H9 (cell line): ENCODE measurements around the gene NCEH1. TPM values are rescaled to one million over a fixed set of nuclear protein-coding genes. Genes with fewer than 3 reads are reported as not detected.

Experiments used
- DNase-seq: peaks from one replicate; pipeline ENCODE4 v3.0.0-alpha.2; 2017
- H2AFZ ChIP-seq: one replicate; pipeline ENCODE4 v1.6.1; 2013; ENCODE audit warnings: mild to moderate bottlenecking, low read length, control low read depth, moderate library complexity
- H2AK5ac ChIP-seq: 2 replicates; pipeline ENCODE4 v1.6.1; 2013; ENCODE audit warnings: low read length, control low read depth, mixed read lengths; ENCODE audit not compliant: insufficient read length
- H2BK120ac ChIP-seq: one replicate; pipeline ENCODE4 v1.6.1; 2013; ENCODE audit warnings: low read depth, mild to moderate bottlenecking, low read length, control low read depth, inconsistent platforms; ENCODE audit not compliant: poor library complexity, severe bottlenecking
- H2BK12ac ChIP-seq: 2 replicates; pipeline ENCODE4 v1.6.1; 2013; ENCODE audit warnings: low read length, control low read depth, mixed read lengths, low read depth; ENCODE audit not compliant: insufficient read length
- H2BK15ac ChIP-seq: 2 replicates; pipeline ENCODE4 v1.6.1; 2013; ENCODE audit warnings: low read depth, low read length, control low read depth
- H2BK20ac ChIP-seq: one replicate; pipeline ENCODE4 v1.6.1; 2013; ENCODE audit warnings: low read depth, mild to moderate bottlenecking, low read length, control low read depth, inconsistent platforms; ENCODE audit not compliant: poor library complexity, severe bottlenecking
- H2BK5ac ChIP-seq: 2 replicates; pipeline ENCODE4 v1.6.1; 2013; ENCODE audit warnings: low read length, control low read depth, mixed read lengths; ENCODE audit not compliant: insufficient read length
- H3K14ac ChIP-seq: 2 replicates; pipeline ENCODE4 v1.6.1; 2013; ENCODE audit warnings: low read length, control low read depth; ENCODE audit not compliant: insufficient read depth
- H3K18ac ChIP-seq: 2 replicates; pipeline ENCODE4 v1.6.1; 2013; ENCODE audit warnings: low read depth, mild to moderate bottlenecking, mixed read lengths, low read length, control low read depth; ENCODE audit not compliant: insufficient read length
- H3K23ac ChIP-seq: 2 replicates; pipeline ENCODE4 v1.6.1; 2013; ENCODE audit warnings: low read length, control low read depth, mixed read lengths, low read depth; ENCODE audit not compliant: insufficient read length
- H3K23me2 ChIP-seq: 2 replicates; pipeline ENCODE4 v1.6.1; 2013; ENCODE audit warnings: low read depth, mild to moderate bottlenecking, mixed read lengths, low read length, control low read depth; ENCODE audit not compliant: insufficient read length, poor library complexity, severe bottlenecking
- H3K27ac ChIP-seq: 2 replicates; pipeline ENCODE4 v1.5.1; 2013; ENCODE audit warnings: low read length, control low read depth, mixed read lengths, low read depth; ENCODE audit not compliant: insufficient read length
- H3K27me3 ChIP-seq: 2 replicates; pipeline ENCODE4 v1.6.1; 2013; ENCODE audit warnings: low read length, control low read depth, inconsistent platforms; ENCODE audit not compliant: insufficient read depth
- H3K4ac ChIP-seq: 2 replicates; pipeline ENCODE4 v1.6.1; 2013; ENCODE audit warnings: low read depth, mild to moderate bottlenecking, control low read depth, inconsistent platforms, low read length, moderate library complexity
- H3K4me1 ChIP-seq: 2 replicates; pipeline ENCODE4 v1.6.1; 2013; ENCODE audit warnings: low read length, control low read depth, inconsistent platforms; ENCODE audit not compliant: insufficient read depth
- H3K4me2 ChIP-seq: 2 replicates; pipeline ENCODE4 v1.6.1; 2013; ENCODE audit warnings: low read length, control low read depth, mixed read lengths; ENCODE audit not compliant: insufficient read length, insufficient read depth
- H3K56ac ChIP-seq: 2 replicates; pipeline ENCODE4 v1.6.1; 2013; ENCODE audit warnings: low read depth, mild to moderate bottlenecking, mixed read lengths, low read length, control low read depth; ENCODE audit not compliant: insufficient read length
- H3K79me1 ChIP-seq: 2 replicates; pipeline ENCODE4 v1.6.1; 2013; ENCODE audit warnings: low read depth, mild to moderate bottlenecking, moderate library complexity, low read length, control low read depth, inconsistent platforms; ENCODE audit not compliant: insufficient read depth, poor library complexity, severe bottlenecking
- H3K79me2 ChIP-seq: 2 replicates; pipeline ENCODE4 v1.6.1; 2013; ENCODE audit warnings: low read length, control low read depth, inconsistent platforms; ENCODE audit not compliant: insufficient read depth
- H3K9ac ChIP-seq: 2 replicates; pipeline ENCODE4 v1.6.1; 2013; ENCODE audit warnings: low read length, control low read depth, mixed read lengths; ENCODE audit not compliant: insufficient read length; ENCODE audit errors: extremely low read depth
- H3K9me3 ChIP-seq: one replicate; pipeline ENCODE4 v1.6.1; 2013; ENCODE audit warnings: low read depth, low read length, inconsistent platforms; ENCODE audit not compliant: control insufficient read depth
- H3T11ph ChIP-seq: one replicate; pipeline ENCODE4 v1.6.1; 2013; ENCODE audit warnings: mild to moderate bottlenecking, low read length, control low read depth, inconsistent platforms
- H4K20me1 ChIP-seq: one replicate; pipeline ENCODE4 v1.6.1; 2013; ENCODE audit not compliant: control insufficient read depth, insufficient read length, insufficient read depth
- H4K5ac ChIP-seq: 2 replicates; pipeline ENCODE4 v1.6.1; 2013; ENCODE audit warnings: low read depth, mild to moderate bottlenecking, mixed read lengths, low read length, control low read depth; ENCODE audit not compliant: insufficient read length
- H4K8ac ChIP-seq: replicated peaks from 2 replicates; pipeline ENCODE4 v1.6.1; 2013; ENCODE audit warnings: low read length, control low read depth, mixed read lengths, low read depth; ENCODE audit not compliant: insufficient read length
- H4K91ac ChIP-seq: 2 replicates; pipeline ENCODE4 v1.6.1; 2013; ENCODE audit warnings: low read depth, mild to moderate bottlenecking, moderate library complexity, mixed read lengths, low read length, control low read depth; ENCODE audit not compliant: insufficient read length
- H3K27ac Mint-ChIP-seq, 3 experiments: 2 replicates in 2 of 3; 3 replicates in 1 of 3; pipeline ENCODE4 v1.8.0; 2020 to 2021; ENCODE audit warnings: mixed read lengths in 3 of 3, mild to moderate bottlenecking in 1 of 3, moderate library complexity in 1 of 3
- H3K27me3 Mint-ChIP-seq: 2 replicates; pipeline ENCODE4 v1.8.0; 2021; ENCODE audit warnings: low read depth, mild to moderate bottlenecking, moderate library complexity, mixed read lengths
- H3K36me3 Mint-ChIP-seq, 3 experiments: 2 replicates in 2 of 3; 3 replicates in 1 of 3; pipeline ENCODE4 v1.8.0; 2020 to 2021; ENCODE audit warnings: low read depth in 3 of 3, mixed read lengths in 3 of 3; ENCODE audit not compliant: insufficient read depth in 1 of 3
- H3K4me1 Mint-ChIP-seq, 2 experiments: 2 replicates each; pipeline ENCODE4 v1.8.0; 2020; ENCODE audit warnings: mixed read lengths in 2 of 2
- H3K4me3 Mint-ChIP-seq, 2 experiments: 2 replicates in 1 of 2; 3 replicates in 1 of 2; pipeline ENCODE4 v1.8.0; 2020 to 2021; ENCODE audit warnings: mild to moderate bottlenecking in 2 of 2, mixed read lengths in 2 of 2, moderate library complexity in 1 of 2
- H3K9me3 Mint-ChIP-seq, 2 experiments: 2 replicates in 1 of 2; 3 replicates in 1 of 2; pipeline ENCODE4 v1.8.0; 2020; ENCODE audit warnings: mild to moderate bottlenecking in 2 of 2, mixed read lengths in 2 of 2, moderate library complexity in 1 of 2
- CTCF ChIP-seq: fragments of 200-600 bp; sonication (generic); conservative IDR thresholded peaks from 3 replicates; pipeline ENCODE4 v1.8.0; 2021; ENCODE audit warnings: antibody characterized with exemption, mild to moderate bottlenecking
- WGBS: extraction: QIAGEN DNeasy Blood & Tissue Kit; methylation state at CpG from one replicate; pipeline ENCODE4 v1.1.7; 2013; ENCODE audit warnings: missing lambda C conversion rate, low lambda C conversion rate, mixed read lengths; ENCODE audit not compliant: insufficient read length; ENCODE audit errors: extremely low coverage; 5-methylcytosine and 5-hydroxymethylcytosine counted together
- total RNA-seq: library from RNA; stranded (reverse); gene quantifications from 2 replicates; pipeline ENCODE4 v1.2.1, GENCODE V29; 2021

NCEH1 gene
- total RNA-seq, 1 experiment from 2014 or later, result 2.3 TPM

- Histone ChIP-seq H4K91ac (no peak overlapping the region), H3K79me2 (no peaks in the 10 kb centered on the region), H3K56ac (no peak overlapping the region), H2BK20ac (no peak overlapping the region), H3K9ac (no peak overlapping the region), H3K4me1 (no peaks in the 10 kb centered on the region), H2BK120ac (no peak overlapping the region), H3K18ac (no peak overlapping the region), H3T11ph (no peak overlapping the region), H2AK5ac (no peak overlapping the region), H2BK12ac (no peak overlapping the region), H3K23ac (no peak overlapping the region), H2BK15ac (no peak overlapping the region), H3K27ac (no peak overlapping the region), H3K4me2 (no peak overlapping the region), H4K5ac (no peak overlapping the region), H2BK5ac (no peak overlapping the region), H3K27me3 (no peaks in the 10 kb centered on the region), H3K4ac (no peak overlapping the region), H3K14ac (no peak overlapping the region), H3K9me3 (no peaks in the 10 kb centered on the region), H4K8ac (no peak overlapping the region), H3K79me1 (no peaks in the 10 kb centered on the region), H2AFZ (no peak overlapping the region), H3K23me2 (no peaks in the 10 kb centered on the region), H4K20me1 (no peaks in the 10 kb centered on the region)
- H3K27ac Mint-ChIP-seq, result no peak overlapping the region
- no peaks in the 10 kb centered on the region; the same call in 1 of the 2 replicates for H3K27me3 Mint-ChIP-seq
- H3K4me3 Mint-ChIP-seq, result no peak overlapping the region
- peaks cover 6 to 8% of the 10 kb centered on the region in 2 experiments for H3K4me1 Mint-ChIP-seq
- no CpG with 5 or more reads among the region's 5 CpGs for WGBS
- TF ChIP-seq CTCF, result no peak
- H3K9me3 Mint-ChIP-seq, result no peaks in the 10 kb centered on the region; a peak in 1 of 5 replicates
- no peak for DNase-seq
- H3K36me3 Mint-ChIP-seq, result no peaks in the 10 kb centered on the region
Measured at GRCh38 chr3:172655388-172655787, 55.5 kb downstream of the NCEH1 start.
